ENCODE results near the gene SVEP1.

DNA sequence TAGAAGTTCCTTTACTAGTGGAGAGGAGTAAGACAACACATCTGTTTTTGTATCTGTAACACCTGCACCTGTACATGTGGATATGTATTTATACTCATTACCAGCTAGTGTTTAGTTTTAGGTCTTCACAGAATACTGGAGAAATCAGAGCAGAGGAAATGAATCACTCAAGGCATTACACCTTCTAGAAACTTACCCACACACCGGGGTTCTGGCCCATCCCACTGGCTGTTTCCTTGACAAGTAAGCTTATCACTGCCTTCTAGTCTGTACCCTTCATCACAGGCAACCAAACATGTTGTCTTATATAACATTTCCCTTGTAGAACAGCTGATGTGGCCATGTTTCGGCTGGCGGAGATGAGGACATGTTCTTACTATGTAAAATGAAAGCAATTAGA, 76.7 kb downstream of the SVEP1 start:
- TF ChIP-seq CTCF (conservative IDR thresholded peaks at IDR 0.05; ENCODE audit: low read depth in 2 of 2) (no peak), POLR2AphosphoS5 (IDR thresholded peaks at IDR 0.05; ENCODE audit: low read depth) (no peak)
- TF ChIP-seq, protein P1, sequence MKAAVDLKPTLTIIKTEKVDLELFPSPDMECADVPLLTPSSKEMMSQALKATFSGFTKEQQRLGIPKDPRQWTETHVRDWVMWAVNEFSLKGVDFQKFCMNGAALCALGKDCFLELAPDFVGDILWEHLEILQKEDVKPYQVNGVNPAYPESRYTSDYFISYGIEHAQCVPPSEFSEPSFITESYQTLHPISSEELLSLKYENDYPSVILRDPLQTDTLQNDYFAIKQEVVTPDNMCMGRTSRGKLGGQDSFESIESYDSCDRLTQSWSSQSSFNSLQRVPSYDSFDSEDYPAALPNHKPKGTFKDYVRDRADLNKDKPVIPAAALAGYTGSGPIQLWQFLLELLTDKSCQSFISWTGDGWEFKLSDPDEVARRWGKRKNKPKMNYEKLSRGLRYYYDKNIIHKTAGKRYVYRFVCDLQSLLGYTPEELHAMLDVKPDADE (IDR thresholded peaks at IDR 0.05), result no peak
